HG02884 (cell line): ENCODE data around the gene RFNG.

Source experiments
- ATAC-seq: cut with Tn5 transposase; IDR thresholded peaks from one replicate; pipeline ENCODE4 v1.9.1; 2021; ENCODE audit warnings: mild to moderate bottlenecking, moderate library complexity; ENCODE audit not compliant: unreplicated experiment

Gene RFNG

GRCh38 chr17:82059272-82060000, 7.8 kb upstream of the RFNG start:
- ATAC-seq, result no peak

- ATAC-seq, result no peak
Observed at GRCh38 chr17:82058855-82059249, 7.2 kb upstream of the RFNG start.

GRCh38 chr17:82058230-82058854, 6.7 kb upstream of the RFNG start:
- ATAC-seq, result no peak

GRCh38 chr17:82056729-82057621, 5.4 kb upstream of the RFNG start:
- ATAC-seq, result no peak

- ATAC-seq, result no peak
Observed at GRCh38 chr17:82055965-82056728, 4.5 kb upstream of the RFNG start.

GRCh38 chr17:82055023-82055964, 3.7 kb upstream of the RFNG start:
- ATAC-seq, result no peak

- ATAC-seq, result no peak
Observed at GRCh38 chr17:82054351-82055022, 2.9 kb upstream of the RFNG start.

GRCh38 chr17:82053556-82054263, 2.1 kb upstream of the RFNG start:
- ATAC-seq, result no peak

- ATAC-seq, result no peak
Observed at GRCh38 chr17:82053130-82053529, 1.5 kb upstream of the RFNG start.

GRCh38 chr17:82052638-82053059, 1.0 kb upstream of the RFNG start:
- ATAC-seq, result no peak

GRCh38 chr17:82050761-82051641, 610 bp downstream of the RFNG start:
- no peak for ATAC-seq

GRCh38 chr17:82050152-82050760, 1.4 kb downstream of the RFNG start:
- no peak for ATAC-seq

GRCh38 chr17:82049521-82049971, 2.1 kb downstream of the RFNG start:
- ATAC-seq, result no peak

- ATAC-seq, result no peak
Observed at GRCh38 chr17:82049106-82049505, 2.5 kb downstream of the RFNG start.

- no peak for ATAC-seq
Observed at GRCh38 chr17:82048571-82048971, 3.0 kb downstream of the RFNG start.

GRCh38 chr17:82047914-82048570, 3.6 kb downstream of the RFNG start:
- no peak for ATAC-seq

- ATAC-seq, result no peak
Observed at GRCh38 chr17:82047379-82047778, 4.2 kb downstream of the RFNG start.
